DMS153 treated with DMSO at 0.1 percent for 48 hours (cell line): Measurements from ENCODE around the gene SREK1.
"Not testable (repeated sequence)": the region's sequence is repeated elsewhere in the genome, so short reads cannot be mapped to it uniquely, and the experiment has no call there.

ENCODE experiments used
- DNase-seq: peaks from one replicate; lab custom pipeline; 2025; ENCODE audit not compliant: unreplicated experiment; lab: John Stamatoyannopoulos, UW

The SREK1 gene

GRCh38 chr5:66144074-66144833, at the start of gene SREK1:
Gene SREK1, plus strand, starts transcription at chr5:66144300. Its CDS starts 77 bp downstream, at chr5:66144377.
- DNase-seq = peak; percentile 31

GRCh38 chr5:66100851-66101250, 43.2 kb upstream of the SREK1 start:
- no peak for DNase-seq

- no peak for DNase-seq
Observed at GRCh38 chr5:66113160-66113559, 30.9 kb upstream of the SREK1 start.

- DNase-seq = no peak
Observed at GRCh38 chr5:66118304-66118703, 25.8 kb upstream of the SREK1 start.

- DNase-seq = no peak
Observed at GRCh38 chr5:66122379-66123034, 21.6 kb upstream of the SREK1 start.

GRCh38 chr5:66129144-66129543, 15.0 kb upstream of the SREK1 start:
- DNase-seq = no peak

- no peak for DNase-seq
Observed at GRCh38 chr5:66130493-66130892, 13.6 kb upstream of the SREK1 start.

GRCh38 chr5:66134407-66134861, 9.7 kb upstream of the SREK1 start:
- no peak for DNase-seq

- no peak for DNase-seq
Observed at GRCh38 chr5:66136053-66136452, 8.0 kb upstream of the SREK1 start.

GRCh38 chr5:66136944-66137343, 7.2 kb upstream of the SREK1 start:
- DNase-seq = not testable (repeated sequence)

GRCh38 chr5:66138637-66139317, 5.3 kb upstream of the SREK1 start:
- no peak for DNase-seq

GRCh38 chr5:66139318-66139712, 4.8 kb upstream of the SREK1 start:
- DNase-seq = no peak

GRCh38 chr5:66142417-66142816, 1.7 kb upstream of the SREK1 start:
- DNase-seq = no peak

- DNase-seq = no peak
Observed at GRCh38 chr5:66143473-66144073, 527 bp upstream of the SREK1 start.

GRCh38 chr5:66144834-66145390, 812 bp downstream of the SREK1 start:
- DNase-seq = no peak

- no peak for DNase-seq
Observed at GRCh38 chr5:66145737-66146136, 1.6 kb downstream of the SREK1 start.

- no peak for DNase-seq
Observed at GRCh38 chr5:66149950-66150349, 5.8 kb downstream of the SREK1 start.

- DNase-seq = no peak
Observed at GRCh38 chr5:66151030-66151429, 6.9 kb downstream of the SREK1 start.

GRCh38 chr5:66151491-66151890, 7.4 kb downstream of the SREK1 start:
- DNase-seq = no peak

GRCh38 chr5:66157046-66157445, 12.9 kb downstream of the SREK1 start:
- no peak for DNase-seq

- DNase-seq = no peak
Observed at GRCh38 chr5:66161356-66161755, 17.3 kb downstream of the SREK1 start.
